Tibial nerve (tissue), 4 donors: ENCODE results near the gene SLC35F3. TPM values are rescaled to one million over a fixed set of nuclear protein-coding genes. Genes with fewer than 3 reads are reported as not detected.
"Not testable (repeated sequence)": the region's sequence is repeated elsewhere in the genome, so short reads cannot be mapped to it uniquely, and the experiment has no call there.

Experiments used
- DNase-seq, 2 donors: peaks; one replicate each; pipeline ENCODE4 v3.0.0-alpha.2; 2019; ENCODE audit warnings: low spot score in 2 of 2
- H3K27ac ChIP-seq, 4 donors: fragments of 200-600 bp; sonication (generic) in 3 of 4; one replicate each; pipeline ENCODE4 v1.5.1; 2017 to 2019; ENCODE audit warnings: mild to moderate bottlenecking in 1 of 4
- H3K27me3 ChIP-seq, 2 donors: fragments of 200-600 bp; sonication (generic) in 1 of 2; one replicate each; pipeline versions ENCODE4 v1.5.1 to v1.6.0; 2017 to 2019
- H3K36me3 ChIP-seq, 3 donors: fragments of 200-600 bp; sonication (generic); one replicate each; pipeline ENCODE4 v1.5.1; 2018 to 2019
- H3K4me1 ChIP-seq, 4 donors: fragments of 200-600 bp; sonication (generic) in 3 of 4; one replicate each; pipeline ENCODE4 v1.5.1; 2017 to 2019
- H3K4me3 ChIP-seq, 4 donors: fragments of 200-600 bp; sonication (generic) in 3 of 4; one replicate each; pipeline ENCODE4 v1.5.1; 2017 to 2019; ENCODE audit warnings: mild to moderate bottlenecking in 1 of 4, moderate library complexity in 1 of 4
- H3K9me3 ChIP-seq, 4 donors: fragments of 200-600 bp; sonication (generic) in 3 of 4; one replicate each; pipeline ENCODE4 v1.5.1; 2017 to 2019
- EP300 ChIP-seq, 2 donors: sonication (generic); formaldehyde crosslinking; IDR thresholded peaks; one replicate each; pipeline ENCODE4 v1.6.1; 2017; ENCODE audit warnings: antibody characterized with exemption in 2 of 2, mild to moderate bottlenecking in 1 of 2
- POLR2A ChIP-seq, 2 donors: fragments of 450-650 bp; IDR thresholded peaks; one replicate each; pipeline ENCODE4 v1.6.1; 2017; ENCODE audit warnings: antibody characterized with exemption in 2 of 2, mild to moderate bottlenecking in 2 of 2, moderate library complexity in 2 of 2
- WGBS, 2 donors: methylation state at CpG; one replicate each; pipeline ENCODE4 v1.1.5; 2018; 5-methylcytosine and 5-hydroxymethylcytosine counted together
- total RNA-seq, 4 donors: library from RNA; depleted of rRNA; stranded (reverse); fragments of >200 nt; gene quantifications; one replicate each; pipeline ENCODE4 v1.1.0, GENCODE V29; 2016
- TF ChIP-seq, protein P1 (sequence below), 5 experiments: fragments of 200-600 bp in 3 of 5; fragments of 450-650 bp in 2 of 5; sonication (generic) in 3 of 5; IDR thresholded peaks; one replicate each; pipeline ENCODE4 v1.5.1; 2016 to 2019; ENCODE audit warnings: antibody characterized with exemption in 5 of 5, mild to moderate bottlenecking in 3 of 5, moderate library complexity in 2 of 5

SLC35F3 gene
- total RNA-seq, 4 donors from 2014 or later = 0.90 TPM; not detected in 3

DNA sequence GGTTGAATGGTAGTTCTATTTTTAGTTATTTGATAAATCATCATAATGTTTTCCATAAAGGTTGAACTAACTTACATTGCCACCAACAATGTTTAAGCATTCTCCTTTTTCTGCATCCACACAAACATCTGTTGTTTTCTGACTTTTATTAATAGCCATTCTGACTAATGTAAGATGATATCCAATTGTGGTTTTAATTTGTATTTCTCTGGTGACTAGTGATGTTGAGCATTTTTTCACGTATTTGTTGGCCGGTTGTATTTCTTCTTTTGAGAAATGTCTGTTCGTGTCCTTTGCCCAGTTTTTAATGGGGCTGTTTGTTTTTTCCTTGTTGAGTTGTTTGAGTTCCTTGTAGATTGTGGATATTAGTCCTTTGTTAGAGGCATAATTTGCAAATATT lies 24.6 kb upstream of the SLC35F3 start:
- Histone ChIP-seq H3K27ac (no peak overlapping the region), H3K27me3 (no peaks in the 10 kb centered on the region), H3K36me3 (no peaks in the 10 kb centered on the region), H3K4me3 (no peak overlapping the region), H3K9me3 (peaks cover 0 to 3% (median 0%) of the 10 kb centered on the region in 4 donors), H3K4me1 (no peaks in the 10 kb centered on the region)
- DNase-seq = no peak
- TF ChIP-seq, protein P1, sequence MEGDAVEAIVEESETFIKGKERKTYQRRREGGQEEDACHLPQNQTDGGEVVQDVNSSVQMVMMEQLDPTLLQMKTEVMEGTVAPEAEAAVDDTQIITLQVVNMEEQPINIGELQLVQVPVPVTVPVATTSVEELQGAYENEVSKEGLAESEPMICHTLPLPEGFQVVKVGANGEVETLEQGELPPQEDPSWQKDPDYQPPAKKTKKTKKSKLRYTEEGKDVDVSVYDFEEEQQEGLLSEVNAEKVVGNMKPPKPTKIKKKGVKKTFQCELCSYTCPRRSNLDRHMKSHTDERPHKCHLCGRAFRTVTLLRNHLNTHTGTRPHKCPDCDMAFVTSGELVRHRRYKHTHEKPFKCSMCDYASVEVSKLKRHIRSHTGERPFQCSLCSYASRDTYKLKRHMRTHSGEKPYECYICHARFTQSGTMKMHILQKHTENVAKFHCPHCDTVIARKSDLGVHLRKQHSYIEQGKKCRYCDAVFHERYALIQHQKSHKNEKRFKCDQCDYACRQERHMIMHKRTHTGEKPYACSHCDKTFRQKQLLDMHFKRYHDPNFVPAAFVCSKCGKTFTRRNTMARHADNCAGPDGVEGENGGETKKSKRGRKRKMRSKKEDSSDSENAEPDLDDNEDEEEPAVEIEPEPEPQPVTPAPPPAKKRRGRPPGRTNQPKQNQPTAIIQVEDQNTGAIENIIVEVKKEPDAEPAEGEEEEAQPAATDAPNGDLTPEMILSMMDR (IDR thresholded peaks at IDR 0.05) = no peak
- no peak for TF ChIP-seq POLR2A (IDR thresholded peaks at IDR 0.05)
- no peak for TF ChIP-seq EP300 (IDR thresholded peaks at IDR 0.05)
- 65 to 72% methylated on average over 3 of the region's 3 CpGs for whole genome bisulfite sequencing, 2 donors

DNA sequence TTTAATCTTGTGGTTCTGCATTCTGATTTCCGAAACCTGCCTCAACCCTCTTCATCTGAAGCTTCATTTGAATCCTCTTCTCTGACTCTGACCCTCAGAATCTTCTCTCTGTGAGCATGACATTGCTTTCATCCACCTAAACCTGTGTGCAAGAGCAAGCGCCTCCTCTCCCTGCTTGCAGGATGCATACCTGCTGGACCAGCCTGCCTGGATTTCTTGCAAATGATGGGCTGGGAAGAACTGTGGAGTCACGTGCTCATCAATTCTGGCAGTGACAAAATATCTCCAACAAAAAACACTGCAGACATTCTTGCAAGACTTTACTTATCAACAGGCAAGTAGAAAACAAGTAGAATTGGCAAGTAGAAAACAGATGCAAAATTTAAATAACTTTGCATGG lies 20.8 kb upstream of the SLC35F3 start:
- H3K36me3 ChIP-seq = no peaks in the 10 kb centered on the region
- H3K27me3 ChIP-seq = no peaks in the 10 kb centered on the region
- no peaks in the 10 kb centered on the region for H3K4me1 ChIP-seq
- H3K9me3 ChIP-seq = peaks cover 0 to 3% (median 0%) of the 10 kb centered on the region in 4 donors
- TF ChIP-seq, protein P1 (IDR thresholded peaks at IDR 0.05) = no peak
- no peak for TF ChIP-seq POLR2A (IDR thresholded peaks at IDR 0.05)
- no peak for TF ChIP-seq EP300 (IDR thresholded peaks at IDR 0.05)
- WGBS, 2 donors = 52 to 59% methylated on average over 3 of the region's 3 CpGs
- no peak overlapping the region for H3K4me3 ChIP-seq
- DNase-seq = no peak
- no peak overlapping the region for H3K27ac ChIP-seq

DNA sequence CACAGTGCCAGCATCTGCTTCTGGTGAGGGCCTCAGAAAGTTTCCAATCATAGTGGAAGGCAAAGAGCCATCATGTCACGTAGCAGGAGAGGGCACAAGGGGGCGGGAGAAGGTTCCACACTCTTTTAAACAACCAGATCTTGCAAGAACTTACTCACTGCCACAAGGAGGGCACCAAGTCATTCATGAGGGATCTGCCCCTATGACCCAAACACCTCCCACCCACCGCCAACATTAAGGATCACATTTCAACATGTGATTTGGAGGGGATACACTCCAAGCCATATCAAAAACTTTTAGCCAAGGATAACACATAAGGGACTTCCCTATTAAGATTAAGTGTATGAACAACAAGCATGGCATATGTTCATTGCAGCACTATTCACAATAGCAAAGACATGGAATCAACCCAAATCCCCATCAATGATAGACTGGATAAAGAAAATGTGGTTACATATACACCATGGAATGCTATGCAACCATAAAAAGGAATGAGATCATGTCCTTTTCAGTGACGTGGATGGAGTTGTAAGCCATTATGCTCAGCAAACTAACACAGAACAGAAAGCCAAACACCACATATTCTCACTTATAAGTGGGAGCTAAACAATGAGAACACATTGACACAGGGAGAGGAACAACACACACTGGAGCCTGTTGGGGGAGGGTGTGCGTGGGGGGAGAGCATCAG lies 19.9 kb upstream of the SLC35F3 start:
- no peaks in the 10 kb centered on the region for H3K9me3 ChIP-seq
- no peak overlapping the region for H3K4me3 ChIP-seq
- TF ChIP-seq POLR2A (IDR thresholded peaks at IDR 0.05) = no peak
- TF ChIP-seq, protein P1 (IDR thresholded peaks at IDR 0.05) = no peak
- no peak for TF ChIP-seq EP300 (IDR thresholded peaks at IDR 0.05)
- no peaks in the 10 kb centered on the region for H3K36me3 ChIP-seq
- no peaks in the 10 kb centered on the region for H3K27me3 ChIP-seq
- H3K27ac ChIP-seq = no peak overlapping the region
- H3K4me1 ChIP-seq = no peaks in the 10 kb centered on the region
- WGBS, 2 donors = 45 to 48% methylated on average over 5 of the region's 5 CpGs
- DNase-seq = no peak

DNA sequence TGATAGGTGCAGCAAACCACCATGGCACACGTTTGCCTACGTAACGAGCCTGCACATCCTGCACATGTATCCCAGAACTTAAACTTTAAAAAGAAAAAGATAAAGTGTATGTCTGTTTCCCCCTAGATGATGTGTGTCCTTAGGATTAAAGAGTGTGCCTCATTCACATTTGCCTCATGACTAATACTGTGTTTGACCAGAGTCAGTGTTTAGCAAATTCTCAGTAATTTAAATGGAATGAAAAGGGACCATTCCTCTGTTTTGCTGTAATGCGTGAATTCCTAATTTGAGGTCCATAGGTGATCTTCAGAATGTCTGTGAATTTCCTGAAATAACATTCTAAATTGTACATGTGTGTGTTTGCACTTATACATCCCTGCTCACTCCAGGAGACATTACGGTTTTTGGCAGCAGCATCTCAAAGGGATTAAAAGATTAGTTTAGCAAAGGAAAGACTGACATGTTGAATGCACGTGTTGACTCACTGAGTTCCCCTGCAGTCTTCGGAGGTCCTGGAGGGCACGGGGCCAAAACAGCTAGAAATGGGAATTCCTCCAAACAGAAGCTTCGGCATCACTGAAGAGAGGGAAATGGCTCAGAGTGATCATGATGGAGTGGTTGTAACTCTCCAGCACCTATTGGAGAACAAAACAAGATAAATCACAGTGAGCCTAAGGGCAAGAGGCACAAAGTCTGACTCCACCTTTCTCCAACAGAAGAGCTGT lies 19.1 kb upstream of the SLC35F3 start:
- DNase-seq = no peak
- Histone ChIP-seq H3K4me1 (no peaks in the 10 kb centered on the region), H3K36me3 (no peaks in the 10 kb centered on the region), H3K4me3 (no peak overlapping the region), H3K27ac (no peak overlapping the region), H3K9me3 (peaks cover 0 to 7% (median 0%) of the 10 kb centered on the region in 4 donors), H3K27me3 (no peaks in the 10 kb centered on the region)
- WGBS, 2 donors = 53 to 58% methylated on average over 9 of the region's 9 CpGs
- TF ChIP-seq, protein P1 (IDR thresholded peaks at IDR 0.05) = no peak
- TF ChIP-seq POLR2A (IDR thresholded peaks at IDR 0.05) (no peak), EP300 (IDR thresholded peaks at IDR 0.05) (no peak)

DNA sequence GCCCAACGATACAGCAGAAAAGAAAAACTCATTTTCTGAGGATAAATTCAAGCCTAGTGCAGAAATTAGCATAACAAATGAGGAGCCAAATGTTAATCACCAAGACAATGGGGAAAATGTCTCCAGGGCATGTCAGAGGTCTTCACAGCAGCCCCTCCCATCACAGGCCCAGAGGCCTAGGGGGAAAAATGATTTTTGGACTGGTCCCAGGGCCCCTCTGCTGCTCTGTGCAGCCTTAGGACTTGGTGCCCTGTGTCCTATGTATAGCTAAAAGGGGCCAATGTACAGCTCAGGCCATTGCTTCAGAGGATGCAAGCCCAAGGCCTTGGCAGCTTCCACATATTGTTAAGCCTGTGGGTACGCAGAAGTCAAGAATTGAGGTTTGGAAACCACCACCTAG lies 13.3 kb upstream of the SLC35F3 start:
- 72 to 75% methylated on average over 2 of the region's 2 CpGs for WGBS, 2 donors

More for the DNA sequence above, 13.3 kb upstream of the SLC35F3 start:
- not testable (repeated sequence) for H3K4me3 ChIP-seq, H3K27ac ChIP-seq, H3K4me1 ChIP-seq, H3K27me3 ChIP-seq, DNase-seq, H3K36me3 ChIP-seq
- H3K9me3 ChIP-seq = peaks cover 0 to 12% (median 0%) of the 10 kb centered on the region in 4 donors
